Activated CD8-positive, alpha-beta memory T cell treated with anti-CD3 and anti-CD28 coated beads, Interleukin-2, amount 50 U/mL, for 1 hour (primary cell): ENCODE measurements around the gene ELMO1.

Experiments
- DNase-seq: peaks from one replicate; pipeline ENCODE4 v3.0.0-alpha.2; 2020; ENCODE audit errors: extremely low read depth

The ELMO1 gene

DNA sequence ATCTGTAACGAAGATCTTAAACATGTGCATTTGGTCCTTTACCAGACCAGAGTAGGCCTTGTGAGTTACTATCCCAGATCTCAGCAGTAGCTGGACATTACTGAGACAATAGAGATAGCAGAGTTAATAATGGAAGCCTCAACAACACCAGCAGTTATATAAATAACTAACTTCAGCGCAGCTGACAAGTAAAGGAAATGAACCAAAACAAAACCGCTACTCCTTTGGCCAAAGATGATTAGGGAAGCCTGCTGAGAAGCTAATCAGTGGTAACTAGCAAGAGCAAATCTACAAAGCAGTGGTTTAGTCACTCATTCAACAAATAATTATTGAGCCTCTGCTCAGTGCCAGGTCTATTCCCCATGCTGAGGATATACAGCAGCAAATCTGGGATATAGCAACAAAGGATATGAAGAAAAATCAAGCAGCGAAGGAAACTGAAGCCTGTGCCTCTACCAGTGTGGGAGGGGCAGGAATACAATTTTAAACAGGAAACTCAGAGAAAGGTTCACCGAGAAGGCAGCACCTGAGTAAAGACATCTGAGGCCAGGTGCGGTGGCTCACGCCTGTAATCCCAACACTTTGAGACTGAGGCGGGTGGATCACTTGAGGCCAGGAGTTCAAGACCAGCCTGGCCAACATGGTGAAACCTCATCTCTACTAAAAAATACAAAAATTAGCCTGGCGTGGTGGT lies 103.6 kb downstream of the ELMO1 start:
- DNase-seq = no peak

DNA sequence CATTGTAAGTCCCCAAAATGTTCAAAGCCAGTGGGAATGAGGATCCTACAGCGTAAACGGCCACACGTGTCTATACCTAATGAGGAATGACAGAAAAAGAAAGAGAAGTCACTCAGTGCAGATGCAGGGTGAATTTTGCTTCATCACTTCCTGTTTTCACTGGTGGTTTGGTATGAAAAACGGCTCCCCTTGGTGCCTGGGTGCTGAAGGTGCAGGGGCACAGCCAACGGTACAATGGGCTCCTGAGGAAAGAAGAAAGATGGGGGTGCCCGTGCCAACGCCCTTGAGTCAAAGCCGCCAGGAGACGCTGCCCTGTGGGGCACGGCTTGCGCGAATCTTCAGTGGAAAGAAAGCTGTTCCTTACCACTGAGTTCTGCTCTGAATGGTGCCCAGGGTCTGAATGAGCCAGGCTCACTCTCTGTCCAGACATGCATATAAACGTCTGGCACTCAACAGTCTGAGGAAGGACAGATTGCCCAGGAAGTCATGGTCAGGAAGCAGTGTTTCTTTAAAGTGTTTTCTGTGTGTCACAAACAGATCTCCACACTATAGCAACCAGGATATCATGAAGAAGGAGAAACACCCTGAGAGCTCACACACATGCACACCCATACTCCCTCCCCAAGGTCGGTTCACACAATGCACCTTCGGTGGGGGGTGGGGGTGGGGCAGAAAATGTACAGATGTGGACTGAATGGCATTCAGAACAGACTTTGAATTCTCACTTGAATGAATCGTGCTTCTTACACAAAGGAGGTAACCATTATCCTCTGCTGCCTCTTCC lies 105.8 kb downstream of the ELMO1 start:
- DNase-seq = peak; percentile 48

GRCh38 chr7:37342176-37342687 lies 106.4 kb downstream of the ELMO1 start:
- DNase-seq = no peak

DNA sequence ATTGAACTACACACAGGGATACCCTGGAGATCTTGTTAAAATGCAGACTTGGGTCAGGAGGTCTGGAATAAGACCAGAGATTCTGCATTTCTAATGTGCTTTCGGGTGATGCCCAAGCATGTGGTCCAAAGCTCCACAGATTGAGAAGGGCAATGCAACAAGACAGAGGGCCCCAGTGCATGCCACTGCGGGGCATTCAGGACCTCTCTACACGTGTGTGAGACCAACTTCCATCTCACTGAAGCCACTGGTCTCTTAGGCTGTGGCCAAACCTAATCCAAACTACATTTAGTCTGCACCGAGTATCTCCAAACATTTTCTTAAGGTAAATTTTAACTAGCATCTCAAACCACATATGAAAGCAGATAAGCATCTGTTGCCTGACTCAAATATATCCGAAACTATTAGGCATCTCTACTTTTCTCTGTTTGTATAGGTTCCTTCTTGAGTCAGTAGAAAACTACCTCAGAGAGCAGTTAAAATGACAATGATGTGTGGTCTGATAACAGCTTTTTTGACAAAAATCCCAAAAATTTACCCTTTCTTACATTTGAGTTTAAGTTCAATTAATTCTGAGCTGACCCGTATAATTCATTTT lies 107.5 kb downstream of the ELMO1 start:
- DNase-seq = no peak

GRCh38 chr7:37338966-37339365 lies 109.7 kb downstream of the ELMO1 start:
- no peak for DNase-seq

DNA sequence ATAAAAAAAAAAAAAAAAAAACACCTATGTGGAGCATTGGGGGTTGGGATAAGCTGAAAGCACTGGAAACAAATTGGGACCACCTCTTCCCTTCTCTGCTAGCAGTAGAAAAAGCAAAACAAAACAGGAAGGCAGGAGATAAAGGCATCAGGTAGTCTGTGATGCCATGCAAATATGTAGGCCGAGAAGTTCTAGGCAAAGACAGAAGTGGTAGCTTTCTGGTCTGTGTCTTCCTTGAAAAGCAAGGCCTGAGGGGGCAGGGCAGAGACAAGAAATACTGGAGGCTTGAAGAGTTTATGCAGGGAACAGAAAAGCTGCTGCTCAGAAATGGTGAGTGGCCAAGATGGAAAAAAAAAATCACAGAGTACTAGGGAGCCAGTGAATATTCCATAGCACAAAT lies 111.1 kb downstream of the ELMO1 start:
- DNase-seq = no peak

DNA sequence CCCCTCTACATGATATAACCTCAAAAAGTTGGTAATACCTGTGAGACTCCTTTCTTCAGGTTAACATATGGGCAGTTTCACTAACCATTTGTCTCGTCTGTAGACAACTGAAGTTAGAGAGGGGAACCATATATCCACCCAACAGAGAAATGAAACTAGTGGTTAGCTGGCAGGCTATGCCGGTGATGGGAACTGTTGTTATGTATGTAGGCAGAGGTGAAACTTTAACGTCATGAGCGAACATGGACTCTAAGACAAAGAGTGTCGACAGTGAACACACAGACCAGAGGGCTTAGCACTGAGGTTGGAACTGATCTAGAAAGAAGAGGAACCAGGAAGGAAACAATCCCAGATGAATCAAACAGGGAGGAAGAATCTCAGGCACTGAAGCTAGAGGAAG lies 112.4 kb downstream of the ELMO1 start:
- DNase-seq = no peak

DNA sequence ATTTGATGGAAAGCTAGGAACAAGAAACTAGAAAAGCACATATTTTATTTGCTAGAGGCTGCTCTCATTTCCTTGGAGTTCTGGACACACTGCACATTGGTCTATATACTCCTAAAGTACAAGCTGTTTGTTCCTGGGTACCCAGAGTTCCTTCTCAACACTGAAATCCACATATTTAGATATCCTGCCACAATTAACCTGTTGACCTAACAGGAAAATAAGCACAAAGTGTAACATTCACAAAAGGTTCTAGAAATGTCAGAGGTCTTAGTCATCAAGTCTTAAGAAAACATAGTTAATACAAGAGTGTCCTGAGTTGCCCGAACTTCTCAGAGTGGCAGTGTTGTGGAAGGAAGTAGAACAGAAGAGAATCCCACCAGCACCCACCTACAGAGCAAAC lies 115.6 kb downstream of the ELMO1 start:
- no peak for DNase-seq

DNA sequence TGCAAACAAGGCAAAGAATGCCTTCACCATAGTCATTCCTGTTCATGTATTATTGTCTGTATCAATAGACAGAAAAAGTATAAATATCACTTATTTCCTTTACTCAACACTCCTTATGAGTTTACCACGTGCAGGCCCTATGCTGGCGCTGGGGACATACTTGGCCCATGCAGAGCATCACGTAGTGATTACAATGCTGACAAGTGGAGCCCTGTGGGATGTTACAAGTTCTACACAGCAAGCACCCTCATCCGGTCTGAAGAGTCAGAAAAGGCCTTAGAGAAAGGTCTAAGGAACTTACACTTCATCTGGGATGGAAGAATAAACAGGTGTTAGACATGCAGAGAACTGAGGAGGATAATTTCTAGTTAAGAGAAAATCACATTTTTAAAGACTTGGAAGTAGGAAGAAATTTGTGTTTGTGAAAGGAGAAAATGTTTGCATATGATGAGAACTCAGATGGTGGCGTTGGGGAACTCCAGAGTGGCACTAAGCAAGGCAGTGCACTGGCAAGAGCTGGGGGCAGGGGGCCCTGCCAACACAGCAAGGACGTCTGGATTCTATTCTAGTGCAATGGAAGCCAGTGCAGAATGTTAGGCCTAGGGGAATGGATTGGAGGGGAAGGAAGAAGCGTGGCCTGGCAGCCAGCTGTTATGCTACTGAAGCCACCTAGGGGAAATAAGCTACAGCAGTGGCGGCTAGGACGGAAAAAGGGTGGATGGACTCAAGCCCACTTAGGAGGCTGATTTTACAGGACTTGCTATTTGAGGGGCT lies 116.2 kb downstream of the ELMO1 start:
- no peak for DNase-seq

DNA sequence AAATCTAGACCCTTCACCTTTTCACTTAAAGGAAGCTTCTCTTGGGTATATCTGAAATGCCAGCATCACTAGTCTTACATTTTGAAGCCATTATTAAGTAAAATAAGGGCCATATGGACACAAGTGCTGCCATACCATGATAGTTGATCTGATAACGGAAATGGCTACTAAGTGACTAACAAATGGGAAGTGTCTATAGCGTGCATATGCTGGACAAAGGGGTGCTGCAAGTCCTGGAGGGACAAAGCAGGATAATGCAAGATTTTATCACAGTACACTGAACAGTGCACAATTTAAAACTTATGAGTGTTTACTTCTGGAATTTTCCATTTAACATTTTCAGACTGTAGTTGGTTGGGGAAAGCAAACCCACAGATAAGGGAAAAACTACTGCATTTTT lies 117.9 kb downstream of the ELMO1 start:
- no peak for DNase-seq

- DNase-seq = no peak
Measured at GRCh38 chr7:37329940-37330339, 118.7 kb downstream of the ELMO1 start.

- no peak for DNase-seq
Measured at GRCh38 chr7:37327288-37327687, 121.4 kb downstream of the ELMO1 start.

DNA sequence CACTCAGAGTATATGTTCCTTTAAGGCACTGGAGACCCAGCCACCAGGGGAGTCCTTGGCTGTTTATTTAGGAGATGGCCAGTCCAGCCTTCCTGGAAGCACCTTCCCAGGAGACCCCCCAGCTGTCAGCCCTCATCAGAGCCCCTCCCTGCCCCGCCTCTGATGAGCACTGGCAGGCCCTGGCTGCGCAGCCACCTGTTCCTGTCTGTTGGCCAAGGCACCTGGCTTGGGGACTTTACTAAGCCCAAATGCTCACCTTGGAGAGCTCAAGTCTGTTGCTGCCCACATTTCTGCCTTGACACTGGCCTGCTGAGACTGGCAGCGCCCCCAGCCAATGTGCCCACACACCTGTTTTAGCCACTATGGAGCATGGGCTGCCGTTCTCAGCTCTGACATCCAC lies 124.7 kb downstream of the ELMO1 start:
- DNase-seq = no peak

- no peak for DNase-seq
Measured at GRCh38 chr7:37322831-37323230, 125.8 kb downstream of the ELMO1 start.

DNA sequence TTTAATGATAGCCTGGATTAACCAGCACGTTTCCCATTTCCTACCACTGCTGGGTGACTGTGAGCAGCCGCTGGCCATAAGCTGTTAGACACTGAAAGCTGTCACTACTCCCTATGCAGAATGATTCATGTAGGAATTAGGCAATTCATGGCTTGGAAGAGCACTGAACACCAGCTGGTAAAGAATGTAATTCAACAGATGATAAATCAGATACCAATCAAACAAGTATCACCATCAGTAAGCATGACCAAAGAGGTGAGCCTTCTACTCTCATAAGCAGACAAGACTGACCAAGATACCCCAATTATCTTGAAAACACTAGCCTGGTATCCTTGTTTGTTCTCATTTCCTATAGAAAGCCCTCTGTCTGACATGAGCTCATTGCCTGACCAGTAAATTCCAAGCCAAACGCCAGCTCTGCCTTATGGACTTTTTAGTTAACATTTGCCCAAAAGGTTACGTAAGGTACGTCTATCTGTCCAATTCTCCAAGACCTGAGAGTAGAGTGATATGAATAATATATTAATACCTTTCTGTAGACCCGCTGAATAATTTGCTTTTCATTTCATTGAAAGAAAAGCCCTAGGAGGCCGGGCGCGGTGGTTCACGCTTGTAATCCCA lies 127.7 kb downstream of the ELMO1 start:
- no peak for DNase-seq

DNA sequence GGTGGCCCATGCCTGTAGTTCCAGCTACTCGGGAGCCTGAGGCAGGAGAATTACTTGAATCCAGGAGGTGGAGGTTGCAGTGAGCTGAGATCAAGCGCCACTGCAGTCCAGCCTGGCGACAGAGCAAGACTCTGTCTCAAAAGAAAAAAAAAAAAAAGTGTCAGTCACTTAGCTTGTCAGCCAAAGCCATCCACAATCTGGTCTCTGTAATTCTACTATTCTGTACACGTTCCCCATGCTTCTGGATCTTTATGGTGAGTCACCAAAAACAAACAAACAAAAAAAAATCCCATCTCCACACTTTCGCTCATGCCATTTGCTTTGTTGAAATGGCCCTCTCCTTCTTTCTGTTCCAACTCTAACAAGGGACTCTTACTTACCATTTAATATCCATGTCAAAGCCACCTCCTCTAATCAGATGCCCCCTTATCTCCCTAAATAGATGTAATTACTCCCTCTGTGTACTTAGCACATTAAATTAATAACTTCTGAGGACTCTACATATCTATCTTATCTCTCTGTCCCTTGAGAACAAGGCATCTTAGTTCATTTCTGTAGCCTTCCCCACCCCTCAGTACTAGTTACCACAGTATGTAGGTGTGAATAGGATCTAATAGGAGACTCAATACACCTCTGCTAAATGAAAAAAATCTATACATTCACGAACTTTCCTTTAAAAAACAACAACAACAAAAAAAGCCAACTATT lies 128.4 kb downstream of the ELMO1 start:
- DNase-seq = no peak

GRCh38 chr7:37318541-37318940 lies 130.1 kb downstream of the ELMO1 start:
- no peak for DNase-seq

DNA sequence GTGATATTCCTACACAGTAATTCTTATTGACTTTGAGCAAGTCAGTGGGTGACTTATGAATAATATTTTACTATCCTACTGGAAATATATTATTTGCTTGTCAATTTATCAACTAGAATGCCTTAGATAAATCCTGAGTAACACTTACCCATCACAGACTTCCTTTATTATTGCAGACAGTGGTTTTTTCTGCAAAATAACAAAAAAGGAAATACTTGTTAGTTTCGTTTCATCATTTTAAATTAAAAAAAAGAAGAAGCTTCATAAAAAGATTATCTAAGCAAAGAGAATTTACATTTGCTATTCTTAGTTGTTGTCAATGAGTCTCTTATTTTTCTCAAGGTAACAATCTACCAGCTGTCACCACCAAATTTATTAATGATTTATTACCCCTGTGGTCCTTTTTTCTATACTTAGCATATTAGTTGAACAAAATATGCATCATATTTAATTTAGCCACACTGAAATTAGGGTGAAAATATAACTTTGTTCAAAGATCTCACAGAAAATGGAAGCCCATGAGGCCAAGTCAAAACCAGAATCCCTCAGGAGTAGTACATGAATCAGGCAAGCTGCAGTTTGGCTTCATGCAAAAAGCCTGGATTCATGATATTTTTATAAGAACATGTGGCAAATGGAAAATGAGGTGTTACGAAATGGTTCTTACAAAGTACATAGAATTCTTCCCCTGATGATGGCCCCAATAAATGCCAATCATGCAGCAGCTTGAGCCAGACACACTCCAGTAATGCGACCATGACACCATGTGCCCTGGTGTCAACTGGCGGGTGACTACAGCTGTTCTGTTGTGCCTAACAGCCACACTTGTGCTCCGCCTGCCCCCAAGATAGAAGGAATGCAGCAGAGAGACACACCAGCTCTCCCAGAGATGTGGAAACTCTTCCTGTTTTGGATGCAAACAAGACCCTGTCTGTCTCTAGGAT lies 132.6 kb downstream of the ELMO1 start:
- DNase-seq = no peak

- no peak for DNase-seq
Measured at GRCh38 chr7:37312608-37313007, 136.1 kb downstream of the ELMO1 start.

GRCh38 chr7:37311355-37311754 lies 137.3 kb downstream of the ELMO1 start:
- no peak for DNase-seq
